ENCODE results near the gene CARMIL3.

CARMIL3 gene

DNA sequence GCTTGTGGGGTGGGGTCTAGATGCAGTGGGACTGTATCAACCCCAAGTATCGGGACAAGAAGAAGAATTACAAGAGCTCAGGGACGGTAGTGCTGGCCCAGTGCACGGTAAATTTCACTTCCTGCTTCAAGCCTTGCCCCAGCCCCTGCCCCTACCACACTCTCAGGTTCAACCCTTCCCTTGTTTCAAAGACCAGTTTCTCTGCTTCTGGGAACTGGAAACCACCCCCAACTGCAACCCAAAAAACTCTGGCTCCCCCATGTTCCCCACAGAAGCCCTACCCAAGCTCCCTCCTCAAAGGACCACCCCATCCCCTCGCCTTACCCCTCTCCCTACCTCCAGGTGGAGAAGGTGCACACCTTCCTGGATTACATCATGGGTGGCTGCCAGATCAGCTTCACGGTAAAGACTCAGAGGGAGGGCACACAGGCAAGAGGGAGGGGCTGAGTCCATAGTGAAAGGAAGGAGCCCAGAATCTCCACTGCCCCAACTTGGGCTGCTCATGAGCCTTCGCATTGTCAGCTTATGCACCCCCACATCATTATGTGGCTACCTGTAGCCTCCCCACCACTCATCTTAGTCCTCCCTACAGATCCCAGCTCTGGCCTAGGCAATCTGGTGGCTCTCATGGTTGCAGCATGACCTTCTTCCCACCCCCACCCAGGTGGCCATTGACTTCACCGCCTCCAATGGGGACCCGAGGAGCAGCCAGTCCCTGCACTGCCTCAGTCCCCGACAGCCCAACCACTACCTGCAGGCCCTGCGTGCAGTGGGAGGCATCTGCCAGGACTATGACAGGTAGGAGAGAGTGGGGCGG is 23.9 kb downstream of the CARMIL3 start:
- DNase-seq = no peak

GRCh38 chr14:24076302-24076601 is 24.4 kb downstream of the CARMIL3 start:
- DNase-seq = no peak

GRCh38 chr14:24077086-24077485 is 25.3 kb downstream of the CARMIL3 start:
- no peak for DNase-seq

- DNase-seq = no peak
Measured at GRCh38 chr14:24078146-24078545, 26.3 kb downstream of the CARMIL3 start.

- DNase-seq = peak in 26 of 56 donors; percentile 11 to 67 (median 34)
Measured at GRCh38 chr14:24079491-24080141, 27.8 kb downstream of the CARMIL3 start.

DNA sequence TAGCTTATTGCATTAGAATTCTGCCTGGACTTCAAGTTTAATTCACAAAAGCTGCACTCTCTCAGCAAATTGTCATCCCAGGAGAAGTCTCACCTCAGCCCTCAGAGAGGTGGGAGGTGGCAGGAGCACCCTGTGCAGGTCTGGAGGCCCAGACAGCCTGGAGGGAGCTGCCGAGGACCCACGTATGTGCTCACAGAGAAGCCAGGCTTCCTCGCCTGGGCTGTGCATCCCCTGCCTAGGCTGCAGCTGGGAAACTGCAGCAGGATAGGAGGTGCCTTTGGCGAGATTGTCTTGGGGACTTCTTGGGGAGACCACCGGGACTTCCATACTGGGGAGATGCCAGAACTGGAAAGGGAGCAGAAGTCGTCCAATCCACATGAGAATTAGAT is 28.3 kb downstream of the CARMIL3 start:
- peak in 2 of 56 donors; percentile 35 to 49 for DNase-seq

- peak in 39 of 56 donors; percentile 25 to 74 (median 56) for DNase-seq
Measured at GRCh38 chr14:24080888-24081738, 29.3 kb downstream of the CARMIL3 start.

DNA sequence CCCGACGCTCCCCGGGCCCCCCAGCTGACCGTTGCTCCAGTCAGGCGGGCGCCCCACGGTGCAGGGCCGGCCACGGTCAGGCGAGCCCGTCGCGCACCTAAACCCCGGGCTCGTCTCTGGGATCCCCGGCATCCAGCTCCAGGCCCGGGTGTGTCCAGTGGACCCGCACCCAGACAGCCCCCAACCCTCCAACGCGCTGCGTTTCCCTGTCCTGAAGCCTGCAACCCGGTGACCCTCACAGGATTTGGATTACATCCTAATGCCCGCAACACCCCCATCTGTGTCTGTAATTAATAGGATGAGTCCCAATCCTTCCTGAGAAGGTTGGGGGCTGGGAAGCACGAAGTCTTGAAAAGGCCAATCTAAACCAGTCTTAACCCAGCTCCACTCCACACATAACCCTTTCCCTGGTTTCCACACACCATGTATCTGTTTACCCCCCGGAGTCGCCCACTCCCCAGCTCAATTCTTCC is 30.0 kb downstream of the CARMIL3 start:
- DNase-seq = no peak

- no peak for DNase-seq
Measured at GRCh38 chr14:24082411-24083080, 30.7 kb downstream of the CARMIL3 start.

GRCh38 chr14:24083462-24083861 is 31.7 kb downstream of the CARMIL3 start:
- no peak for DNase-seq

DNA sequence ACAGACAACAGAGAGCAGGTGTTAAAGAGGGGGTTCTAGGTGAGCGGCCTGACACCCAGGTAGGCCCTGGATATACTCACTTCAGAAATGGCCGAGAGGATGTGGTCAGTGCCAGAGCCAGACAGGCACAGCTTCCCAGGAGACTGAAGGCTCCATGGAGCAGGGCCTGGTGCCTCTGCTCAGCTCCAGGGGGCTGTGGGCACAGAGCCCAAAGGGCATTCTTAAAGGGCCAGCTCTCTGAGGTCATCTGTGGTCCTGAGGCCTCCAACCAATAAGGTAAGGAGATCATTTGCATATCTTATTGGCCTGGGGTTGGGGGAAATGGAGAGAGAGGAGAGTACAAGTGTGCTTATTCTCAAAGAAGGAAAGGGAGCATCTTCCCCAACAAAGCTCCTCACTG is 32.6 kb downstream of the CARMIL3 start:
- DNase-seq = no peak

DNA sequence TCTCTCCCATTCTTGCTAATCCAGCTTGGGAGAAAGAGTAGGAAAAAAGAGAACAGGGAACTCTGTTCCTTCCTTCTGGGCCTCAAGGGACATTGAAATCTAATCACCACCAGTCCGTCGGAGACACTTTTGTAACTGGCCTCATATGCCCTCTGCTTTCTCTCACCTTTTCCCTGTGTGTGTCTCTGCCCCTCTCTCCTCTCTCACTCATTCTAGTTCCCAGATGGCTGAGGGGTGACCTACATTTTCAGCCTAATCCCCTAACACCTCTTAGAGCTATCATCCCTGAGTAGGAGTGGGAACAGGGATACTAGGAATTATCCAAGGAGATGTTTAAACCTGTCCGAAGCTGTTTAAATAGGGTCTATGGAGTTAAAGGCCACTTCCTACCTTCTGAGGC is 33.4 kb downstream of the CARMIL3 start:
- no peak for DNase-seq

- no peak for DNase-seq
Measured at GRCh38 chr14:24086193-24086955, 34.6 kb downstream of the CARMIL3 start.

GRCh38 chr14:24087004-24087403 is 35.2 kb downstream of the CARMIL3 start:
- no peak for DNase-seq

DNA sequence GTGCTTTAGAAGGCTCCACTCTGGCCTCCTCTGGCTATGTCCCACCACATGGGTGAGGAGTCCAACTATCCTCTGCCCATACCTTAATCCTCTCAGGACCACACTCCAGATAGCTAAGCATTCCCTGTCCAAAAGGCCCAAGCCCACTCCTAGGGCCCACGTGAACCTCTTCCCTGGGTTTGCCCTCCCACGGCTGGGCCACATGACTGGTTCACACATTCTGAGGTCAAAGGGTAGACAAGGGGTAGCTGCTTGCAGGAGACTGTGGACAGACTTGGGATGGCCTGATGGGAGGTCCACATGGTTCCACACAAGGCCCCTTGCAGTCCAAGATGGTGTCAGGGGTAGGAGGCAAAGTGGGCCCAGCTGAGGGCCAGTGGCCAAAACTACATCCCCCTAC is 36.3 kb downstream of the CARMIL3 start:
- no peak for DNase-seq

DNA sequence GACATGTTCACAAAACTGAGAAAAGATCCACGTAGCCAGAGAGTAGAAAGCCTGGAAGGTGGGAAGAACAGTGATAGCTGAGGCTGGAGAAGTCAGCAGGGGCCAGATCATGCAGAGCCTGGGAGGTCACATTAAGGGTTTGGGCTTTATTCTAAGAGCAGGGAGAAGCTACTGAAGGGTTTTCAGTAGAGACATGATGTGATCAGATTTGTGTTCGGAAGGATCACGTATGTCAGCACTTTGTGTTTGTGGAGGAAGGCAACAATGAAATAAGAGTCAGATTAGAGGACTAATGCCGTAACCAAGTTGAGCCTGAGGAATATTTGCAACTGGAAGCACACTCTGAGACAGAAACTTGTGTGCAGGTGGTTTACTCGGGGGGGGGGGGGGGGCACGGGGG is 38.1 kb downstream of the CARMIL3 start:
- no peak for DNase-seq

DNA sequence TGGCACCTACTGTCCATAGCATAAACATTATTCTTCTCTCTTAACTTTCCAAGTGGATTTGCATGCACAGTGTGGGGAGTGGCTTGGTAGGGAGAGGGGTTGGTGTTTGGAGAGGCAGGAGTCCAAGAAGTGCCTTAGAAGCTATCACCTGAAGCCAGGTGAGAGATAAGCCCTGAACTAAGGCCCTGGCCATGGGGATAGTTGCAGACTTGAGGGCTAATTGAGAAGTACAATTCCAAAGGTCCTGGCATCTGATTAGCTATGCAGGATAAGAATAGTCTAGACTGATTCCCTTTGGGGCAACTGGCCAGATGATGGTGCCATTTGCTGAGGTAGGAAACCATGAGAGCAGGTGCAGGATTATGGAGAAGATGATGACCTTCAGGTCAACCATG is 40.3 kb downstream of the CARMIL3 start:
- no peak for DNase-seq

- DNase-seq = no peak
Measured at GRCh38 chr14:24092505-24093206, 40.8 kb downstream of the CARMIL3 start.

- DNase-seq = no peak
Measured at GRCh38 chr14:24093207-24093900, 41.5 kb downstream of the CARMIL3 start.

All from amygdala (tissue), 56 donors.